ENCODE results near the gene PRDX1. TPM values are rescaled to one million over a fixed set of nuclear protein-coding genes. Genes with fewer than 3 reads are reported as not detected.
"Not testable (repeated sequence)": the region's sequence is repeated elsewhere in the genome, so short reads cannot be mapped to it uniquely, and the experiment has no call there.

PRDX1 gene
- total and polyA plus RNA-seq, 11 donors, result 249 to 671 (median 320) TPM

DNA sequence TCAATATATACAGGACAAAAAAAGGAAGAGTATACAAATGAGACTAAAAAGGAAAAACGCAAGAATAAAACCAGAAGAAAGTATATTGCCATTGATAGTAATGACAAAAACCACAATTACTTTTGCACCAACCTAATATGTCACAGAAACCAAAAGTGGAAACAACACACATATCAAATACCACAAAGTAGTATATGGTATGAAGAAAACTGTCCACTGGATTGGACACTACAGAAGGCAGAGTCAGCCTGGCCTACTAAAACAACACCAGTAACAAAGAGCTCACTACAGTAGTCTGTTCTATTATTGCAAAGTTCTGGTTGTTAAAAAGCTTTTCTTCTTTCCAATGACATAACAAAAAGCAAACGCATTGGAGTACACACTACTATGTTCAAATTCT is 48.4 kb downstream of the PRDX1 start:
- WGBS, 4 donors, result 89 to 97% (median 95%) methylated on average over 2 of the region's 2 CpGs
- no peak for TF ChIP-seq POLR2A (IDR thresholded peaks at IDR 0.05)
- TF ChIP-seq, protein P1, sequence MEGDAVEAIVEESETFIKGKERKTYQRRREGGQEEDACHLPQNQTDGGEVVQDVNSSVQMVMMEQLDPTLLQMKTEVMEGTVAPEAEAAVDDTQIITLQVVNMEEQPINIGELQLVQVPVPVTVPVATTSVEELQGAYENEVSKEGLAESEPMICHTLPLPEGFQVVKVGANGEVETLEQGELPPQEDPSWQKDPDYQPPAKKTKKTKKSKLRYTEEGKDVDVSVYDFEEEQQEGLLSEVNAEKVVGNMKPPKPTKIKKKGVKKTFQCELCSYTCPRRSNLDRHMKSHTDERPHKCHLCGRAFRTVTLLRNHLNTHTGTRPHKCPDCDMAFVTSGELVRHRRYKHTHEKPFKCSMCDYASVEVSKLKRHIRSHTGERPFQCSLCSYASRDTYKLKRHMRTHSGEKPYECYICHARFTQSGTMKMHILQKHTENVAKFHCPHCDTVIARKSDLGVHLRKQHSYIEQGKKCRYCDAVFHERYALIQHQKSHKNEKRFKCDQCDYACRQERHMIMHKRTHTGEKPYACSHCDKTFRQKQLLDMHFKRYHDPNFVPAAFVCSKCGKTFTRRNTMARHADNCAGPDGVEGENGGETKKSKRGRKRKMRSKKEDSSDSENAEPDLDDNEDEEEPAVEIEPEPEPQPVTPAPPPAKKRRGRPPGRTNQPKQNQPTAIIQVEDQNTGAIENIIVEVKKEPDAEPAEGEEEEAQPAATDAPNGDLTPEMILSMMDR (IDR thresholded peaks at IDR 0.05), result no peak
- no peak overlapping the region for H3K4me3 ChIP-seq
- no peaks in the 10 kb centered on the region for H3K4me1 ChIP-seq
- no peaks in the 10 kb centered on the region for H3K36me3 ChIP-seq
- H3K27me3 ChIP-seq, result no peaks in the 10 kb centered on the region
- ATAC-seq (no peak), DNase-seq (no peak)
- H3K9me3 ChIP-seq, result no peaks in the 10 kb centered on the region
- intact Hi-C loops (cut with DNase I), result no loop called here
- H3K27ac ChIP-seq, result no peak overlapping the region

- 59 to 83% (median 63%) methylated on average over 2 of the region's 2 CpGs for WGBS, 4 donors
- no peak for ATAC-seq
- H3K36me3 ChIP-seq, result no peaks in the 10 kb centered on the region
These were observed 51.3 kb downstream of the PRDX1 start for GRCh38 chr1:45470306-45470798.

DNA sequence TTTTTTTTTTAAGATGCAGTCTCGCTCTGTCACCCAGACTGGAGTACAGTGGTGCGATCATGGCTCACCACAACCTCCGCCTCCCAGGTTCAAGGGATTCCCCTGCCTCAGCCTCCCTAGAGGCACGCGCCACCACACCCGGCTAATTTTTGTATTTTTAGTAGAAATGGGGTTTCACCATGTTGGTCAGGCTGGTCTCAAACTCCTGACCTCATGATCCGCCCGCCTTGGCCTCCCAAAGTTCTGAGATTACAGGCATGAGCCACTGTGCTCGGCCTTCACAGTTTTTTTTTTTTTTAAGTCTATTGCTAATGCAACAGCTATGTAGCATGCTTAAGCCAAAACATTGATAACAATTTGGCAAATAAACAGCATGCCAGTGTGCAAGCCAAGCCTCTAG is 54.3 kb downstream of the PRDX1 start:
- H3K4me3 ChIP-seq; intact Hi-C loops (cut with DNase I); H3K9me3 ChIP-seq; H3K27ac ChIP-seq; H3K27me3 ChIP-seq; ATAC-seq; H3K36me3 ChIP-seq; H3K4me1 ChIP-seq; DNase-seq: not testable (repeated sequence)
- 92 to 94% (median 93%) methylated on average over 9 of the region's 9 CpGs for WGBS, 4 donors

More at GRCh38 chr1:45470306-45470798, 51.3 kb downstream of the PRDX1 start:
- Histone ChIP-seq H3K9me3 (no peaks in the 10 kb centered on the region), H3K4me1 (no peaks in the 10 kb centered on the region), H3K4me3 (no peak overlapping the region), H3K27ac (no peak overlapping the region), H3K27me3 (no peaks in the 10 kb centered on the region)
- intact Hi-C loops (cut with DNase I), result no loop called here
- DNase-seq, result no peak
- no peak for TF ChIP-seq POLR2A (IDR thresholded peaks at IDR 0.05)
- TF ChIP-seq, protein P1 (IDR thresholded peaks at IDR 0.05), result no peak

- no peaks in the 10 kb centered on the region for H3K27me3 ChIP-seq
- intact Hi-C loops (cut with DNase I), result no loop called here
- TF ChIP-seq POLR2A (IDR thresholded peaks at IDR 0.05), result no peak
- TF ChIP-seq, protein P1 (IDR thresholded peaks at IDR 0.05), result no peak
- no peak for DNase-seq
- H3K27ac ChIP-seq, result no peak overlapping the region
- no peak overlapping the region for H3K4me3 ChIP-seq
- no peaks in the 10 kb centered on the region for H3K4me1 ChIP-seq
- no peak for ATAC-seq
- no peaks in the 10 kb centered on the region for H3K36me3 ChIP-seq
- H3K9me3 ChIP-seq, result no peaks in the 10 kb centered on the region
These were observed 56.4 kb downstream of the PRDX1 start for GRCh38 chr1:45465277-45465676.

Other genes with a start within 250 kb of the PRDX1 start
- under 1 TPM in 5 of 9 donors, not detected in 4; 0.15 to 0.43 (median 0.32) TPM for gene HPDL, start 195.0 kb downstream of the PRDX1 start, total RNA-seq
- gene HPDL, start 195.0 kb downstream of the PRDX1 start, polyA plus RNA-seq, result under 1 TPM; 0.15 to 0.46 TPM
- gene TOE1, start 181.7 kb downstream of the PRDX1 start, total RNA-seq, result 1 to 10 TPM; 2.7 to 7.9 (median 3.7) TPM
- gene TOE1, start 181.7 kb downstream of the PRDX1 start, polyA plus RNA-seq, result 1 to 10 TPM; 2.2 to 5.4 TPM
- gene MUTYH, start 181.4 kb downstream of the PRDX1 start, total RNA-seq, result 10 to 100 TPM in 2 of 9 donors, 1 to 10 TPM in 7; 4.4 to 11.9 (median 7.1) TPM
- gene MUTYH, start 181.4 kb downstream of the PRDX1 start, polyA plus RNA-seq, result 1 to 10 TPM; 7.0 TPM
- gene TESK2, start 30.7 kb downstream of the PRDX1 start, total RNA-seq, result 1 to 10 TPM in 8 of 9 donors, under 1 TPM in 1; 0.74 to 4.7 (median 1.5) TPM
- 1 to 10 TPM in 1 of 2 donors, under 1 TPM in 1; 0.50 to 2.1 TPM for gene TESK2, start 30.7 kb downstream of the PRDX1 start, polyA plus RNA-seq
- 1 to 10 TPM in 3 of 9 donors, under 1 TPM in 5, not detected in 1; 0.16 to 2.2 (median 0.73) TPM for gene CCDC163, start 21.8 kb downstream of the PRDX1 start, total RNA-seq
- gene CCDC163, start 21.8 kb downstream of the PRDX1 start, polyA plus RNA-seq, result 1 to 10 TPM in 1 of 2 donors, under 1 TPM in 1; 0.34 to 1.8 TPM
- 10 to 100 TPM in 7 of 9 donors, 1 to 10 TPM in 2; 8.0 to 23.4 (median 13.8) TPM for gene MMACHC, start 21.6 kb downstream of the PRDX1 start, total RNA-seq
- 10 to 100 TPM in 1 of 2 donors, 1 to 10 TPM in 1; 6.8 to 10.2 TPM for gene MMACHC, start 21.6 kb downstream of the PRDX1 start, polyA plus RNA-seq
- 100 to 1,000 TPM in 1 of 9 donors, 10 to 100 TPM in 8; 28.0 to 148 (median 42.6) TPM for gene AKR1A1, start 28.9 kb upstream of the PRDX1 start, total RNA-seq
- 10 to 100 TPM; 45.8 to 77.7 TPM for gene AKR1A1, start 28.9 kb upstream of the PRDX1 start, polyA plus RNA-seq
- 10 to 100 TPM; 24.5 to 53.4 (median 31.4) TPM for gene NASP, start 62.2 kb upstream of the PRDX1 start, total RNA-seq
- gene NASP, start 62.2 kb upstream of the PRDX1 start, polyA plus RNA-seq, result 10 to 100 TPM; 70.6 to 86.6 TPM
- 1 to 10 TPM in 3 of 9 donors, under 1 TPM in 6; 0.20 to 1.3 (median 0.93) TPM for gene CCDC17, start 102.2 kb upstream of the PRDX1 start, total RNA-seq
- gene CCDC17, start 102.2 kb upstream of the PRDX1 start, polyA plus RNA-seq, result 1 to 10 TPM in 1 of 2 donors, under 1 TPM in 1; 0.35 to 2.0 TPM
- 10 to 100 TPM; 73.8 to 94.2 (median 78.1) TPM for gene GPBP1L1, start 164.6 kb upstream of the PRDX1 start, total RNA-seq
- 10 to 100 TPM; 26.6 to 40.2 TPM for gene GPBP1L1, start 164.6 kb upstream of the PRDX1 start, polyA plus RNA-seq
- gene TMEM69, start 166.3 kb upstream of the PRDX1 start, total RNA-seq, result 10 to 100 TPM; 20.4 to 38.5 (median 26.3) TPM
- gene TMEM69, start 166.3 kb upstream of the PRDX1 start, polyA plus RNA-seq, result 10 to 100 TPM; 18.7 to 25.2 TPM
- 10 to 100 TPM in 5 of 9 donors, 1 to 10 TPM in 4; 6.8 to 24.7 (median 17.1) TPM for gene IPP, start 228.8 kb upstream of the PRDX1 start, total RNA-seq
- gene IPP, start 228.8 kb upstream of the PRDX1 start, polyA plus RNA-seq, result 1 to 10 TPM; 3.6 to 9.1 TPM